Measurements from ENCODE around the gene DMD. TPM values are rescaled to one million over a fixed set of nuclear protein-coding genes. Genes with fewer than 3 reads are reported as not detected.
A peak's percentile ranks its signal among the peaks of the same experiment; 100 is the strongest.

DMD gene
- total RNA-seq, 1 donor from 2014 or later: 143 TPM

DNA sequence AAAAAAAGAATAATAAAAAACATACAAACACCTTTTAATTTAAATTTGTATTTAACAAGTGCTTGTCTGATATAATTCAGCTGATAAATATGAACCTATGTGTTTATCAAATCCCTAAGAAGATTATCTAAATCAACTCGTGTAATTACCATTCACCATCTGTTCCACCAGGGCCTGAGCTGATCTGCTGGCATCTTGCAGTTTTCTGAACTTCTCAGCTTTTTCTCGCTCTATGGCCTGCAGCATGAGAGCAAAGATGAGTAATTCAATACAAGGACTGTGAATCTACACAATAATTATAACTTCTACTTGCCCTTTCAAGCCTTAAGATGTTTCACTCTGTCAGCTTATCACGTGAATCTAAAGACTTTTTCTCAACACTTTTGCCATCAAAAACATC, 709.7 kb downstream of the DMD start:
- Histone ChIP-seq H3K4me3 (no peak overlapping the region), H3K27me3 (ENCODE audit: low read depth) (no peaks in the 10 kb centered on the region), H3K9me3 (replicated peaks) (no peaks in the 10 kb centered on the region), H3K4me1 (no peaks in the 10 kb centered on the region), H3K27ac (replicated peaks) (no peak overlapping the region), H3K36me3 (no peaks in the 10 kb centered on the region)
- no peak for DNase-seq
- intact Hi-C loops (cut with micrococcal nuclease): no loop called here
- no peak for TF ChIP-seq CTCF (IDR thresholded peaks at IDR 0.05; ENCODE audit: borderline replicate concordance)

- no peaks in the 10 kb centered on the region for H3K9me3 ChIP-seq (replicated peaks)
- no peaks in the 10 kb centered on the region for H3K27me3 ChIP-seq (ENCODE audit: low read depth)
- TF ChIP-seq CTCF (IDR thresholded peaks at IDR 0.05; ENCODE audit: borderline replicate concordance): no peak
- no peak for DNase-seq
- H3K27ac ChIP-seq (replicated peaks): no peak overlapping the region
- no peaks in the 10 kb centered on the region for H3K36me3 ChIP-seq
- intact Hi-C loops (cut with micrococcal nuclease): no loop called here
- no peak overlapping the region for H3K4me3 ChIP-seq
- H3K4me1 ChIP-seq: no peaks in the 10 kb centered on the region
Measured at GRCh38 chrX:32496671-32497070, 714.7 kb downstream of the DMD start.

DNA sequence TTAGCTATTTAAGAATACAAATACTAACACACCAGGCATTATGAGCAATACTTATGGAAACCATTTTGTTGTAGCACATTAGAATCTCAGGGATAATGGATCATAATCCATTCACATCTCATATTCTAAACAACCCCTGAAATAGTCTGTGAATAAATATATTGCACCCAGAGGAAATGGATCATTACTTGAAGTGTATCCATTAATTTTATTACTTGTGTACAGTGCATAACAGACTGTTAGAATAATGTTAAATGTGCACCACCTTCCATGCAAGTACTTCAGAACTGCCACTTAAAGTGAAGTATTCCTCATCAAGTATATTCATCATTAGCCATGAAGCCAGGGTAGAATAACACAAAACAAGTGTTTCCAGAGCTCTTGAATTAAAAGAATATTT, 715.5 kb downstream of the DMD start:
- intact Hi-C loops (cut with micrococcal nuclease): no loop called here
- H3K4me3 ChIP-seq: no peak overlapping the region
- H3K36me3 ChIP-seq: no peaks in the 10 kb centered on the region
- H3K9me3 ChIP-seq (replicated peaks): no peaks in the 10 kb centered on the region
- no peaks in the 10 kb centered on the region for H3K4me1 ChIP-seq
- no peak for TF ChIP-seq CTCF (IDR thresholded peaks at IDR 0.05; ENCODE audit: borderline replicate concordance)
- DNase-seq: no peak
- H3K27ac ChIP-seq (replicated peaks): no peak overlapping the region
- no peaks in the 10 kb centered on the region for H3K27me3 ChIP-seq (ENCODE audit: low read depth)

GRCh38 chrX:32489125-32489524, 722.2 kb downstream of the DMD start:
- H3K36me3 ChIP-seq: no peaks in the 10 kb centered on the region
- H3K4me1 ChIP-seq: no peaks in the 10 kb centered on the region
- intact Hi-C loops (cut with micrococcal nuclease): no loop called here
- no peak for TF ChIP-seq CTCF (IDR thresholded peaks at IDR 0.05; ENCODE audit: borderline replicate concordance)
- no peaks in the 10 kb centered on the region for H3K27me3 ChIP-seq (ENCODE audit: low read depth)
- no peaks in the 10 kb centered on the region for H3K9me3 ChIP-seq (replicated peaks)
- no peak overlapping the region for H3K4me3 ChIP-seq
- DNase-seq: no peak
- H3K27ac ChIP-seq (replicated peaks): no peak overlapping the region

DNA sequence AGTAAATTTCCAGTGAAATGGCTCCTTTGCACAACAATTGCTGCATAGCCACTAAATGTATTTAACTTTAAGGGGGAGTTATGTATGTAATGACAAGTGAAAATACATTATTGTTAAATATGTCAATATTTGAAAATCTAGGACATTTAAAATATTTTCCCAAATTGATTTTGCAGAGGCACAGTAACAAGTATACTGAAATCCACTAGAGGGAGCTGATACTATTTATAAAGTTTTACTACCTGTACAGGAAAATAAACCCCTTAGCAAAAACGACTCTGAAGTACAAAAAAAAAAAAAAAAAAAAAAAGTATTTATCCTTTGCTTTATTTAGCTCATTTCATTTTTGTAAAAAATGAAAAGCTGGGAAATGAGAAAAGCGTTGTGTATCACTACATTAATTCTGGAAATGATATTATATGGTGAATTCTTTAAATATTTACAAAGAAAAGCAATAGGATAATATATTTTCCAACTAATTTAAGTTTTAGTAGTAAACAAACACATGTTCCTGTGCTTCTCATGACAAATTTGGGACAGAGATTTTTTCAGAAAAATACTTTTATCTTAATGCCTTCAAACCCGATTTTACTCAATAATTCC, 727.7 kb downstream of the DMD start:
- no peaks in the 10 kb centered on the region for H3K9me3 ChIP-seq (replicated peaks)
- no peaks in the 10 kb centered on the region for H3K4me1 ChIP-seq
- intact Hi-C loops (cut with micrococcal nuclease): no loop called here
- H3K4me3 ChIP-seq: no peak overlapping the region
- peak; percentile 21 for TF ChIP-seq CTCF (IDR thresholded peaks at IDR 0.05; ENCODE audit: borderline replicate concordance)
- H3K27ac ChIP-seq (replicated peaks): no peak overlapping the region
- no peak for DNase-seq
- no peaks in the 10 kb centered on the region for H3K27me3 ChIP-seq (ENCODE audit: low read depth)
- H3K36me3 ChIP-seq: no peaks in the 10 kb centered on the region
